Loucy (cell line): Measurements from ENCODE around the gene LTF.

ENCODE experiments used
- CTCF ChIP-seq: fragments of 200-600 bp; sonication (generic); conservative IDR thresholded peaks from 2 replicates; pipeline ENCODE4 v1.5.1; 2014; ENCODE audit warnings: mild to moderate bottlenecking, antibody characterized with exemption, low read length
- EZH2phosphoT487 ChIP-seq: fragments of 200-600 bp; IDR thresholded peaks from 2 replicates; pipeline ENCODE4 v1.6.1; 2018; ENCODE audit warnings: antibody characterized with exemption, mild to moderate bottlenecking, moderate library complexity, borderline replicate concordance

GRCh38 chr3:46407970-46408369 lies 56.7 kb downstream of the LTF start:
- TF ChIP-seq CTCF (no peak), EZH2phosphoT487 (no peak)
